GM18951 (cell line): ENCODE measurements around the gene EYS.

Source experiments
- POLR2A ChIP-seq: IDR thresholded peaks from 4 replicates; pipeline ENCODE4 v1.6.1; 2011; ENCODE audit warnings: mild to moderate bottlenecking; ENCODE audit not compliant: insufficient read length, insufficient read depth; ENCODE audit errors: extremely low read depth
- in situ Hi-C: fragments of 300-500 bp; cut with MboI; formaldehyde crosslinking; loops from one replicate; pipeline ENCODE4 v1.12.0; 2022; ENCODE audit warnings: low sequenced_read_pairs, mixed read lengths, inconsistent platforms; ENCODE audit not compliant: unreplicated experiment

The EYS gene

GRCh38 chr6:64680446-64680845 is 1026.6 kb downstream of the EYS start:
- TF ChIP-seq POLR2A, result no peak
- in situ Hi-C loops, result no loop called here

- in situ Hi-C loops, result no loop called here
- TF ChIP-seq POLR2A, result no peak
These were observed 1027.6 kb downstream of the EYS start for GRCh38 chr6:64679416-64679815.

GRCh38 chr6:64672651-64673050 is 1034.4 kb downstream of the EYS start:
- no peak for TF ChIP-seq POLR2A
- in situ Hi-C loops, result no loop called here

- TF ChIP-seq POLR2A, result no peak
- in situ Hi-C loops, result no loop called here
These were observed 1034.9 kb downstream of the EYS start for GRCh38 chr6:64672131-64672530.

- no peak for TF ChIP-seq POLR2A
- in situ Hi-C loops, result no loop called here
These were observed 1041.9 kb downstream of the EYS start for GRCh38 chr6:64665137-64665536.

- in situ Hi-C loops, result no loop called here
- no peak for TF ChIP-seq POLR2A
These were observed 1042.5 kb downstream of the EYS start for GRCh38 chr6:64664480-64664879.

GRCh38 chr6:64644024-64644423 is 1063.0 kb downstream of the EYS start:
- in situ Hi-C loops, result no loop called here
- no peak for TF ChIP-seq POLR2A

GRCh38 chr6:64630901-64631300 is 1076.1 kb downstream of the EYS start:
- TF ChIP-seq POLR2A, result no peak
- in situ Hi-C loops, result no loop called here

GRCh38 chr6:64622944-64623343 is 1084.1 kb downstream of the EYS start:
- in situ Hi-C loops, result no loop called here
- no peak for TF ChIP-seq POLR2A

- no peak for TF ChIP-seq POLR2A
- in situ Hi-C loops, result no loop called here
These were observed 1104.0 kb downstream of the EYS start for GRCh38 chr6:64602993-64603392.

- no peak for TF ChIP-seq POLR2A
- in situ Hi-C loops, result no loop called here
These were observed 1115.4 kb downstream of the EYS start for GRCh38 chr6:64591676-64592036.

- in situ Hi-C loops, result no loop called here
- TF ChIP-seq POLR2A, result no peak
These were observed 1115.9 kb downstream of the EYS start for GRCh38 chr6:64590965-64591675.

- in situ Hi-C loops, result no loop called here
- TF ChIP-seq POLR2A, result no peak
These were observed 1117.1 kb downstream of the EYS start for GRCh38 chr6:64589961-64590360.

GRCh38 chr6:64580346-64580745 is 1126.7 kb downstream of the EYS start:
- TF ChIP-seq POLR2A, result no peak
- in situ Hi-C loops, result no loop called here
